NCI-H128 (cell line): ENCODE results near the gene LHPP.

Experiments used
- DNase-seq: peaks from one replicate; lab custom pipeline; 2025; ENCODE audit not compliant: unreplicated experiment; lab: John Stamatoyannopoulos, UW

The LHPP gene

DNA sequence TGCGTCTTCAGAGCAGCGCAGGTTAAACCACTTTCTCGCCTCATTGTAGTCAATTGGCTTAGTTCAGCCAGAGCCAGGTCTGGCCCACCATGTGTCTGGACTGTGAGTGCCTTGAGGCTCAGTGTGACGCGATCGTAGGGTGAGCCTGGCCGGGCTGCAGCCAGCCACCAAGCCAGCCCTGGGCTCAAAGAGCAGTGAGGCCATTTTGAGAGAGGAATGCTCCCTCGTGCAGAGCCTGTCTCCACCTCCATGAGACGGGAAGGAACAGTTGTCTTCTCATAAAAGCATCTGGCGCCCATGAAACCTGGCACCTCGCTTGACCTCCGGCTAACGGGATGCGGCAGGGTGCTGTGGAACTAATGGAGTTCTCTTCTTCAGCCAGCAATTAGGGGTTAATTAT is 34.5 kb downstream of the LHPP start:
- no peak for DNase-seq

DNA sequence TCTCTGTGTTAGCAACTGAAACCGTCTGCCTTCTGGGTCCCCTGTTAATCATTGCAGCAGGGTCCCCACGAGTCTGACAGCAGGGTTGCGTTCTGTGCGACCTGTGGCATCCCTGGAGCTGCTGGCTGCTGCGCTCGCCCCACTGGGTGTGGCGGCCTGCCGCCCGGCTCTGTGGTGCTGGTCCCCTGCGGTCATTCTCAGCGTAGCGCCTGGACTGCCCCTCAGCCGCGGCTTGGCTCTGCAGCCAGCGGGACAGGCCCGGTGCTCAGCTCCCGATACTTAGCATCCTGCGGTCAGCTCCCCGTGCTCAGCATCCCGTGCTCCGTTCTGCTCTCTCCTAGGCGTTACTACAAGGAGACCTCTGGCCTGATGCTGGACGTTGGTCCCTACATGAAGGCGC is 35.0 kb downstream of the LHPP start:
- no peak for DNase-seq

DNA sequence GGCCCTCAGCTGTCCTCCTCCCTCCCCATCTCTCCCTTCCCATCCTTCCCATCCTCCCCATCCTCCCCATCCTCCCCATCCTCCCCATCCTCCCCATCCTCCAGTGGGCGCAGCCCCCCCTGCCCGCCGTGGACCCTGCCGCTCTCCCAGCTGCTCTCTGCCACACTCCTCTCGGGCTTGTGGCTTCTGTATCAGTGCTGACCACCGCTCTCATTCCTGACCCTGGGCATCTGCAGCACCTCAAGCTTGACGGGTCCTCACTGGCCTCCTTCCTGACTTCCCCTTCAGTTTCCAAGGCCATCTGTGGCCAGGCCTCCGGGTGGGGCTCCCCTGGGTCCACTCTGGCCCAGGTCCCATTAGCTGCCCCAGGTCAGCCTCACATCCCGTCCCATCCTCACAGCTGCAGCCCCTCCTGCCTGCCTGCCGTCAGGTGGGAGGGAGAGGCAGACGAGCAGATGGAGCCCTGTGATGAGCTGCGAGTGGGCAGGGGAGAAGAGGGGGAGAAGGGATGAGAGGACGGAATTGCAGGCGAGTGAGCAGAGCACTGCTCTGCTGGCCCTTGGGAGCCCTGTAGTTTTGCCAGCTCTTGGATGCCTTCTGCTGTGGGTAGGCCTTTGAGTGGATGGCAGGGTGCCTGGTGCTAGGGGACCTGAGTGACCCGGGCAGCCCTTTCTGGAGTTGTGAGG is 35.7 kb downstream of the LHPP start:
- DNase-seq, result no peak

DNA sequence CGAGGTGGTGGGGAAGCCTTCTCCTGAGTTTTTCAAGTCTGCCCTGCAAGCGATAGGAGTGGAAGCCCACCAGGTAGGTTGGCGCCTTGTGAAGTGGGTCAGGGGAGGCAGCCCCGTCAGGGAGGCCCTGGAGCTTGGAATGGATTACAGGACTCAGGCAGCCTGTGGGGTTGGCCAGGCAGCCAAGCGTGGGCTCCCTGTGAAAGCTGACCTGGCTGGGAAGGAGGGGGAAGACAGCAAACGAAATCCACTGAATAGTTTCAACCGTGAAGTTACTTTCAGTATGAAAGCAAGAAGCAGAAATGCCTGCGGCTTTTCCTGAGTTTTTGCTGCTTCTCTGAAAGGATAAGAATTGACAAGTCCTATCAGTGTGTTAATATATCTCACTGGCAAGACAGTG is 36.4 kb downstream of the LHPP start:
- DNase-seq, result no peak

DNA sequence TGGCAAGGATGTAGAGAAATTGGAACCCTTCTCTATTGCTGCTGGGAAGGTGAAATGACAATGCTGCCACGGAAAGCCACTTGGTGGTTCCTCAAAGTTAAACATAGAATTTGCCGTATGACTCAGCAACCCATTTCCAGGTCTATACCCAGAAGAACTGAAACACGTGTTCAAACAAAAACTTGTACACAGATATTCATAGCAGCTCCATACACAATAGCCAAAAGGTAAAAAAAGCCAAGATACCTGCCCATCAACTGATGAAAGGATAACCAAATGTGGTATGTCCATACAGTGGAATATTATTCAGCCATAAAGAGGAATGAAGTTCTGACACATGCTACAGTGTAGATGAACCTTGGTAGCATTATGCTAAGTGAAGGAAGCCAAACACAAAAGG is 39.1 kb downstream of the LHPP start:
- no peak for DNase-seq

DNA sequence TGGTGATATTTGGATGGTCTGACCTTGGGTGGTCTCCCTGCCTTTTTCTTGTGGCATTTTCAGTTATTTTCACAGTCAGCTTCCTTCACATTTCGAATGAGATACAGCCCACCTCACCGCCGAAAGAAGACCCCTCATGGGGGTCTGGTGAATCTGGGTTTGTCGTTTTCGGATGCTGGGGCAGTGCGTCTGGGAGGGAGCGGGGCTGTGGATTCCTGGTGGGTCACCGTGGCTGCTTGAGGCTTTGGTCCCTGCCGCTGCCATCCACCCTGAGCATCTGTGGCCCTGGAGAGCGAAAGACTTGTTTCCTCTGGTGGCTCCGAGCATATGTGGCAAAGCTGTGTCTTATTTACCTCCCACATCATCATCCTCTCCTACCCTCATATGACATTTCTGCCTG is 43.1 kb downstream of the LHPP start:
- DNase-seq, result no peak

DNA sequence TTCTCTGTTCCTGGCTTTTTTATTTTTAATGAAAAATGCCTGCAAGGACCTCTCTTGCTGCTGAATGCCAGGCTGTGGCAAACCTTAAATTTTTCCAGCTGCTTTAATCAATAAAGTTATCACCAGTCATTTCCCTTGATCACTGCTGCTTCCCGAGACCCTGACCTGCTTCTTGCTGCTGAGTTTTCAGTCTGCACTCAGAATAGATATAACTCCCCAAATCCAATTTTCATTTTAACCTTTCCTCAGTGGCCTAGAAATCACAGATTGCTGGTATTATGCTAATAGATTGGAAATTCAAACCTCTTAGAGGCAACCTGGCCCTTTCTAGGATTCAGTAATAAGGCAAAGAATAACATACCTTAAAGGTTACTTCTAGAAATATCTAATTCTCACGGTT is 43.7 kb downstream of the LHPP start:
- DNase-seq, result no peak

DNA sequence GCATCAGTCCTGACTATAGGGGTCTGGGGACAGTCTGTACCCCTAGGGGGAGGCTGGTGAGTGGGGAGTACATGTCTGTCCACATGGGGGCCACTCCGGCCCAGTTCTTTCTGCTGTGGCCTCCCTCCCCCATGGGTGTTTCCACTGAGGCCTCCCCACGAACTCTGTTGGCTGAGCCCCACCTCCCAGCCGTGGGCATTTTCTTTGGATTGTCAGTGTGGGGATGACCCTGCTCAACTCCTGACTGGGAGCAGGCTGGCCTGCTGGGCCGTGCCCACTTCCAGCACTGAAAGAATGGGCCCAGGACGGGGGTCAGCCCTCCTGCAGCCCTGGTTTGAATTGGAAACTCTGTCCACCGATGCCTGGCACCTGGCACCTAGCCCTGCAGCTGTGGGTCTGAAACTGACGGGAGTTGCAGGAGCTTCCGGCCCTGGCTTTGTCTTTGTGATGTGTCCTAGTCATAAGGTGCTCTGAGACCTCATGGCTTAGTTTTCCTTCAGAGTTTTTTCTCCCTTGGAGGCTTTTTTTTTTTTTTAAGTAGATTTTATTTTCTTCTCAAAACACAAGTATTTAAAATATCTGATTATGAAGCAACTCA is 46.5 kb downstream of the LHPP start:
- DNase-seq, result no peak

DNA sequence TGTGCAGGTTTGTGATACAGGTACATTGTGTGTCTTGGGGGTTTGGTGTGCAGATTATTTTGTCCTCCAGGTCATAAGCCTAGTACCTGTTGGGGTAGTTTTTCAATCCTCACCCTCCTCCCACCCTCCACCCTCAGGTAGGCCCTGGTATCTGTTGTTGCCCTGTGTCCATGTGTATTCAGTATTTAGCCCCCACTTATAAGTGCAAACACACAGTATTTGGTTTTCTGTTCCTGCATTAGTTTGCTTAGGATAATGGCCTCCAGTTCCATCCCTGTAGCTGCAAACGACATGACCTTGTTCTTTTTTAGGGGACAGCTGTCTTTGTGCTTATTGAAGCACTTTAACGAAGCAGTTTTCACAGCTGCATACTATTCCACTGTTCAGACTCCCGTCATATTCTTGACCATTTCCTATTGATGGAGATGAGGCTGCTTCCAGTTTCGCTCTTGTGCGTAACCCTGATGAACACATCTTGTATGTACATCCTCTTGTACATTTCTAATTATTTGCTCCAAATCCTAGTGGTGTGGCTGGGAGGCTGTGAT is 47.4 kb downstream of the LHPP start:
- no peak for DNase-seq

DNA sequence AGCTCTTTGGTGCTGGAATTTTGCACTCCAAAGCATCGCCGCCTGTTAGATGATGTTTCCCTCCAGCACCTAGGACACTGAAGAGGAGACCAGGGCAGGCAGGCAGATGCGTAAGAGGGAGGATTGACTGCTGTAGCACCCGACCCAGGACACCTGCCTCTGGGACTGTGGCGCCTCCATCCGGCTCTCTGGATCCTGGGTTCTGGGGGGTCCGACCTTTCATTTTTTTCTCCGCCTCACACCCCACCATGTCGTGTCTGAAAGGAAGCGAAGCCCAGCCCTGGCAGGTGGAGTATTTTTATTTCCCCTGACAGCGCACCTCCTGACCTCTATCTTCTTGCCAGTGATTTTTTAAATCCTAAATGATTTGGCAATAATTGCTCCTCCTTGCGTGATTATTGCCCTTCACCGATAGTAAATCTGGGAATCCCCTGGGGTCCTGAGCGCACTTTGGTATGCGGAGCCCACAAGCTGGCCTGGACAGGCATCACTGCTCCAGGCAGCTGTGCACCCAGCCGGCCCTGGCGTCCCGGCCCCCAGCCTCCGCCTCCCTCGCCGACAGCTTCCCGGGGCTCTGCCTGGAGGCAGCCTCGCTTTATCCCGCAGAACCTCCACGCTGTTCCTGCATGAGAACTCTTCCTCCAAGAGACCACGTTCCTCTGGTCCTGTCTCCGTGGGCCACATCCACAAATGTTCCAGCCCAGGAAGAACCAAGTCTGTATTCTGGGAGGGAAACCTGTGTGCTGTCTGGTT is 48.4 kb downstream of the LHPP start:
- no peak for DNase-seq

DNA sequence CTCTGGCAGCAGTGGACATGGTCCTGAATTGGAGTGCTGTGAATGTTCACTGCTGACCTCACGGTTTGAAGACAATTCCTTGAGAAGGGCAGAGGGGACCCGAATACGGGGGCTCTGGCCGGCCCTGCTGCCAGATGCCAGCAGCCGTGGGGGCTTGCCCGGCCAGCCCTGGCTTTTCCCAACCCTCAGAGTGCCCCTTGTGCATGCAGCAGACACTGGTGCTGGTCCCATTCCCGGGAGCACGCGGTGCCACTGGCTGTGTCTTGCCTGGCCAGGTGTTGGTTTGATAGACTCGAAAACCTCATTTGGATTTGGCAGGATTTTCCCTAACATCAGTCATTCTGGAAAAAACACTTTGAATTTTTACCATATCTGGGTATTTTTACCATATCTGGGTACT is 49.1 kb downstream of the LHPP start:
- no peak for DNase-seq

DNA sequence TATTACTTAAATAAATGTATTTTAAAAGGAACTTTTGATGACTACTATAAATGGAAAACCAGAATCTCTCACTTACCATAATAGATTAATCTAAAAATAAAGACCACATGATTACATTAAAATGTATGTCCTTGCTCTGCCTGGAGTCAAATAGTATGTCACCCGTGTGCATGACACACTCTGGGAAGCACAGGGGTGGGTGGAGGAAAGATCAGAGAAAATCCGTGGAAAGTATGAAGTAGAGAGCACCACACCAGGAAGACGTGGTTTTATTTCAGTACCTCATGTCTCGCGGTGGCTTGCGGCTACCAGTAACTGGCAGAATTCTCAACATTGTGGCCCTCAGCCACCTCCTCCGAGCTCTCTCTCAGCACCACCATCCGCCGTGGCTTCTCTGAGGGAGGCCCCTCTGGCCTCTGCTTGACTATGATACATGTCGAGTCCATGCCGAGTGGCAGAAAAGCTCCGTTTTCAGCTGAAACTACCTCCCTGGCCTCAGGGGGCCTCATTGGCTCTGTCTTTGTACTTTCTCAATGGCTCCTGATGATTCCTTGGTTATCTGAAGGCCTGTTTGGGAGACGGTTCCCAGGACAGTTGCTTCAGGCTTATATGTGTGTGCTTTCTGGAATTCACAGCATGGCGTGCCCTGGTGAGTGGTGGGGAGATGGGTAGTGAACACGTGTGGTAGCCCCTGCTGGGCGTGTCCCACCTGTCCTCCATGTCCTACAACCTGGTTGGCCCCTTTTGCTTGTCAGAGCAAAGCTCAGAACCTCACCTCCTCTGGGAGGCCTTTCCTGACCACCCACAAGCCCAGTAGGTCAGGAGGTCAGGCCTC is 49.8 kb downstream of the LHPP start:
- no peak for DNase-seq

DNA sequence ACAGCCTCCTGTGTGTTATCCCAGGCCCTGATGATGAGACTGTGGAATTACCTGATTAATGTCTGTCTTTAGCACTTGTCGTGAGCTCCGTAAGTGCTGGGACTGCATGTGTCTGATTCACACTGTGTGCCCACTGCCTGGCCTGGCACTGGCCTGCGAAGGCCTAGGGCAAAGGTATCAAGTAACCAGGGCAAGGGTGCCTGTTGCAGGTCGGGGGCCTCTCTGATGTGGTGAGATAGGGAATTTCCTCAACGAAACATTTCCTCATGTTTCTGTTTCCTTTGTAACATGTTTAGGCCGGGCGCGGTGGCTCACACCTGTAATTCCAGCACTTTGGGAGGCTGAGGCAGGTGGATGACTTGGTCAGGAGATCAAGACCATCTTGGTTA is 50.4 kb downstream of the LHPP start:
- no peak for DNase-seq

DNA sequence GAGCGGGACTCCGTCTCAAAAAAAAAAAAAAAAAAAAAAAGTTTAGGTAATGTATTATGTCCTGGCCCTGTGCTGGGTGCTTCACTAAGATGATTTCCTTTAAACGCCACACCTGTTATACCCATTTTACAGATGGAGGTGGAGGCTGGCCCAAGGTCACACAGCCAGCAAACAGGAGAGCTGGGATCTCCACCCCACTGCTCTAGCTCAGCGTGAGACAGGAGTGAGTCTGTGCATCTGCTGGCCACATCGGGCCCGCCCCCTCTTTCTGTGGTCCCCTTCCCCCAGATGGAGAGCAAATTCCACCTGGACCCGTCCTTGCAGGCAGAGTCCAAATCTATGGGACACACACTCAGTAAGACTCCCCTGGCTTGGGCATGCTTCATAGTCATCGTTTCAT is 51.0 kb downstream of the LHPP start:
- no peak for DNase-seq

DNA sequence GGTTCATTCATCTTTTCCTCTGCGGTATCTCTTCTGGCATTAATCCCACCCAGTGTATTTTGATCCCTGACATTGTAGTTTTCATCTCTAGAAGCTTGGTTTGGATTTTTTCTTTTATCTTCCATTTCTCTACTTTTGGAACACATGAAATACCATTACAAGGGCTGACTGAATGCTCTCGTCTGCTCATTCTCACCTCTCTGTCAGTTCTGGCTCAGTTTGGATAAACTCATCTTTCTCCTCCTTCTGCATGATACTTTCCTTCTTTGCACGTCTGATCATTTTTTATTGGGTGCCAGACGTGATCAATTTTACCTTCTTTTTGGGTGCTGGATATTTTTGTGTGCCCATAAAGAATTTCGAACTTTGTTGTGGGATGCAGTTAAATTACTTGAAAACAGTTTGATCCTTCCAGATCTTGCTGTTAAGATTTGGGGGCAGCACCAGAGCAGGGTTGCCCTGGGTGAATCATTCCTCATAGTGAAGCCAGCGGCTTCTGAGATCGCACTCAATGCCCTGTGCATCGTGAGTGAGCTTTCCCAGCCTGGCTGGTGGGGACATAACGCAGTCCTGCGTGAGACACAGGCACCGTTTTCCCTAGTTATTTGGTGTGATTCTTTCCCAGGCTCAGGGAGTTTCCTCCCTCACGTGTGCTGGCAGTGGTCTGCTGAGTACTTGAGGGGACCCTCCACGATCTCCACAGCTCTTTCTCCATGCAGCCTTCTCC is 53.8 kb downstream of the LHPP start:
- no peak for DNase-seq

DNA sequence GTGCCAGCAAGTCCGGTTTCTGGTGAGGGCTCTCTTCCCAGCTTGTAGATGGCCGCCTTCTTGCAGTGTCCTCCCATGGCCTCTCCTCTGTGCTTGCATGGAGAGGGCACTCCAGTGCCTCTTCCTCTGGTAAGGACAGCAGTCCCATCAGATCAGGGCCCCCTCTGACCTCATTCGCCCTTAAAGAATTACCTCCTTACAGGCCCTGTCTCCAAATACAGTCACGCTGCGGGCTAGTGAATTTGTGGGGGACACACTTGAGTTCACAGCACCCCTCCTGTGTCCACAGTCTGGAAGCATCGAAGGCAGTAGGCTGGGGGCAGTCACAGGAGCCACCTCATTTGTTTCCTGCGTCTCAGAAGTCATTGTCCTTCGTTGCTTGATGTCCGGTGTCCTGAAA is 54.6 kb downstream of the LHPP start:
- DNase-seq, result no peak

DNA sequence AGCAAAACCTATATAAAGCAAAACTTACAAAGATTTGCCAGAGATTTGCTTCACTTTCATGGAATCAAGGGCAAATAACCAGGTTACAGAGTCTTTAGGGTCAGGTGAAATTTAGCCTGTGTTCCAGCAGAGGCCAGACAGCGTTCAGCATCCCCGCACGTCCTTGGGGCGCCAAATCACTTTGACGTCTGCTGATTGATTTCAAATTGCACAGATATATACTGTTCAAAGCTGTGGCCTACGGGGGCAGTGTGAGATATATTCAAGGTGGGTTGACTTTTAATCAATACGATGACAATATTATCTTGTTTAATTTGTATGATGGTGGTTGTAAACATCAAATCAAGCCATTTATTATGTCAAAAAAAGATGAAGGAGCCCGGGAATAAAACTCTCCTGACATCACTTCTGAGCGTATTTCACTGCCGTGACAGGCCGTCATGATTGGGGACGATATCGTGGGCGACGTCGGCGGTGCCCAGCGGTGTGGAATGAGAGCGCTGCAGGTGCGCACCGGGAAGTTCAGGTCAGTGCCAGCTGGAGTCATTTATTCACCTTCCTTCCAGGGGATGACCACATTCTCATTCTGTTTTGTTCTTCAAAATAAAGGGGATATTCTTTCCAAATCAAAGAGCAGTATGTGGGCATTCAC is 55.2 kb downstream of the LHPP start:
- no peak for DNase-seq

DNA sequence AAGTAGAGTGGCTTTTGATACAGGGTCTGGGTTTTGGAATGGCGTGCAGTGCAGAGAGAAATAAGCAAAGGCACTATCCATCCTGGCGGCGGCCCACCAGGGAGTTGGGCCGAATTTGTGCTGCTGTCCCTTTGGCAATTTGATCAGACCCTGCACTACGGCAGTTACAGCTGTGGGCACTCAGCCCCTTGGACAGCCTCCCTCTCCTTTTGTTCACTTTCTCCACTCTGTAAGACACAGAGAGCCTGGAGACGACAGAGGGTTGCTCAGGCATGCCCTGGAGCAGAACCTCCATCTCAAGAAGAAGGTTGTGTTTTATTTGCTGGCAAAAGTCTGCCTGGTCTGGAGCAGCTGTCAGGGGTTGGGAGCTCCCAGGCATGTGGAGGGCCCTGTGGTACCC is 55.8 kb downstream of the LHPP start:
- DNase-seq, result no peak

DNA sequence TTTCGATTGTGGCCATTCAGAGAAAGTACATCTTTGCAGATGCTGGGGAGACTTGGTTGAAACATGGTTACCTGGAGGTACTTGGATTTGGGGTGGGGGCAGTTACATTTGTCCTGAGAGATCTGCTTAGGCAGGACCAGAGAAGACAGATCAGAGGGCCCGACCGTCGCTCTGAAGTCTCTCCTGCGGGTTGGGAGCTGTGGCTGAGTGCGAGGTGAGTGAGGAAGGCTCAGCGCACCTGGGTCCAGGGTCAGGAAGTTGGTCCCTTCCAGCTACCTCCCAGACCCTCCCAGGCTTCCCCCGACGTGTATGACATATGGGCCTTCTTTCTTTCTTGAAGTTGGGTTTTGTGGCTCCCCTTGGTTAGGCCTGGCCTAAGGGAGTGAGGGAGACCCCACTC is 56.3 kb downstream of the LHPP start:
- DNase-seq, result no peak

DNA sequence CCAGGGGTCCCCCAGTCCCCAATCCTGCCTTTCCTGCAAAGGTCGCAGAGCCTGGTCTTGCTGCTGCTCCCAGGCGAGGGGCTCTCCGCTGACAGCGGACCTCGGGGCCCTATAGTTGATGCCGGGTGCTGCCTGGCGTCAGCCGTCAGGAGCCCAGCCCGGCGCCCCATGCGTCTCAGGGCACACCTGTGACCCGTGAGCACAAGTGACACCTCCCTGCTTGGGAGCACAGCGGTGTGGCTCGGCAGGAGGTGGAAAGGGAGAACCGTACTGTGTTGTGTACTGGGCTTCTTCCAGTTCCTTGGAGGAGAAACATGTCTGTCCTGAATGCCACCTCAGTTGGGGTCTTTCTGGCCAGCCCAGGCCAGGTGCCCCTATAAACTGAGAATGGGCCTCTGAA is 56.7 kb downstream of the LHPP start:
- DNase-seq, result no peak
